GM18498 (cell line): ENCODE results near the gene DNAH9.

ENCODE experiments used
- ATAC-seq: cut with Tn5 transposase; IDR thresholded peaks from one replicate; pipeline ENCODE4 v1.9.1; 2021; ENCODE audit warnings: mild to moderate bottlenecking, moderate library complexity; ENCODE audit not compliant: unreplicated experiment

DNAH9 gene

DNA sequence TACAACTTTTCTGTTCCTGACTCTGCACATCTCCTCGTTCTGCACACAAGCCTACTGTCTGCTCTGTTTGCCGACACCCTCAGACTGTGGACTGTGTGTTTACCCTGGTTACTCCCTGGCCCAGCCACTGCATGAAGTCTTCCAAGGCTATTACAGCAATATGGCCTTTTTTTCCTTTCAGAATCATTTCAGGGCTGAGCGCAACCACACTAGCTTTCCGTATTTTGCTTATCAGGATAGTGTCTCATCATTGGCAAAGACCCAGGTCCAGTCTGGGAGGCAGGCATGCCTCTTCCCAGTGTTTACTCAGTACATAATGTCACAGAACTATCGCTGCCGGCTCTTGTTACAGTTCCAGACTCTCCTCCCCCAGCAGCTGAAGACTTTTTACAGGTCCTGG is 10.1 kb downstream of the DNAH9 start:
- ATAC-seq = no peak

GRCh38 chr17:11610999-11611566 is 12.8 kb downstream of the DNAH9 start:
- no peak for ATAC-seq

- ATAC-seq = no peak
These were observed 14.7 kb downstream of the DNAH9 start for GRCh38 chr17:11612956-11613355.

DNA sequence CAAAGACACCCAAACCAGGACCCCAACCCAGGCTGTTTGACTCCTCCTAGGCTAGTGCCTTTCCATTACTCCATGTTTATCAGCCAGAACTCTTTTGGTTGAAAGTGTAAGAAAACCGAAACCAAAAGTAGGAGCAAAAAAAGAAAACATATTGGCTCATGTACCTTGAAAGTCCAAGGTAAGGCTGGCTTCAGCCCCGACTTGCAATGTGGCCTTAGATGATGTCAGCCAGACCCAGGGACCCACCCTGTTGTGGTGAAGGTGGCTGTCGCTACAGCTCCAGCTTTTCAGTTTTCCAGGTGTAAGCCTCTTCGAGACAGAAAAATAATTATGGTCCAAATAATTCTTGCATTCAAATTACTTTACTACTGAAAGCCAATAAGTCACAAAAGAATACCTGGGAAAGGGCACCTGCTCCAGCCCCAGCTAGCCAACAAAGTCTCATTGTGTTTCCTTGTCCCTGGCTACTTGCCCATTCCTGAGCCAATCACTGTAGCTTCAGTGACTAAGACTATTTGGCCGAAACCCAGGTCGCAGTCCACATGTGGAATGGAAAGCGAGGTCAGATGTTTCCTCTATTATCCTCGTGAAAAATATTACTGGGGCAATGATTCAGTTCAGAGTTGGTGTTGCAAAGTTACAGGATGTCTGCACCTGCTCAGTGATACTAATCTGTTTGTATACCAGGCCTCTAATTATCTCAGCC is 20.7 kb downstream of the DNAH9 start:
- no peak for ATAC-seq

DNA sequence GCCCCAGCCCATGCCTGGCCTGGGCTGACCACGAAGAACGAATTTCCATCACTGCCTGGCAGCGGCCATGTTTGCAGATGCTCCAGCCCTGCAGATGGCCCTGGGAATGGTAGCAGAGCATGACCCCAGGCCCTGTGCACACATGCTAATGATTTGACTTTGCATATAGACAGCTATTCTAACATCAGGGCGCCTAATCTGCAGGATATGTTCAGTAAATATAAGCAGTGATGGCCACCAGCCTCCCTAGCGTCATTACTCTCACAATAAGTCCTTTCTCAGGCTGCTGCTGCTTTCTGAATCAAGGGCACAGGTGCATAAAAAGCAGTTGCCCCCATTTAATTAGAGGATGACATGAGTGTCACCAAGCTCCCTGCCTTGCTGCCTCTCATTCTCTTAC is 24.2 kb downstream of the DNAH9 start:
- no peak for ATAC-seq

- ATAC-seq = no peak
These were observed 26.7 kb downstream of the DNAH9 start for GRCh38 chr17:11624976-11625375.

DNA sequence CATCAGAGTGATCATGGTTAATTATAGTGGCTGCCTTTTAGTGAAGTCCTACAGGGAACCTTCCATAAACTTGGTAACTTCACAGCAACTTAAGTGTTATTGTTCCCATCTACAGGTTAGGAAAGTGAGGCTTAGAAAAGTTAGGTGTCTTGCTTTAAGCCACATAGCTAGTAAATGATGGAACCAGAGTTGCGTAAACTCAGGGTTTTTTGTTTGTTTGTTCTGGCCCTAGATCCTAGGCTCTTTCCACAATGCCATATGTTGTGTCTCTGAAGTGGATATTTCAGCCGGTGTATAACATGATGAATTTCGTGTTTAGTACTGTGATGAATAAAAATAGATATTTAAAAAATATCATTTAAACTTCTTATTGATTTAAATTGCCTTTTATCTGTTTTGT is 27.6 kb downstream of the DNAH9 start:
- no peak for ATAC-seq

- no peak for ATAC-seq
These were observed 29.2 kb downstream of the DNAH9 start for GRCh38 chr17:11627301-11627940.

- ATAC-seq = no peak
These were observed 30.1 kb downstream of the DNAH9 start for GRCh38 chr17:11628374-11628773.

GRCh38 chr17:11628831-11629230 is 30.6 kb downstream of the DNAH9 start:
- ATAC-seq = no peak

DNA sequence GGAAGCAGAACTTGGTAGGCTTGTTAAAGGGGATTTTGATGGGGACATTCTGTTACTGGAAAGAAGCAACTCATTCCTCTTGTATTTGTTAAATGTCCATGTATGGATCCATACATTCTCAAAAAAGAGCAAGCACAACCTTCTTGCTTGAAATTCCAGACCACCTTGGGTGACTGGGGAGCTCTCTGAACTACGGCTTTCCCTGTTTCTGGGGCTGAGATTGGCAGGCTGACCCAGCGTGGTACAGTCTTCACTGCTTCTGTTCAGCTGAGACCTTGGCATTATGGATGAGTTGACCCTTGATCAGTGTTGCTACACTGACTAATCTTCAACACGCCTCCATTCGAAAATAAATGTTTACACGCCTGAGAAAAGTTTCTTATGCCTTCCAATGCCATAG is 38.5 kb downstream of the DNAH9 start:
- no peak for ATAC-seq

- no peak for ATAC-seq
These were observed 39.5 kb downstream of the DNAH9 start for GRCh38 chr17:11637796-11638195.

DNA sequence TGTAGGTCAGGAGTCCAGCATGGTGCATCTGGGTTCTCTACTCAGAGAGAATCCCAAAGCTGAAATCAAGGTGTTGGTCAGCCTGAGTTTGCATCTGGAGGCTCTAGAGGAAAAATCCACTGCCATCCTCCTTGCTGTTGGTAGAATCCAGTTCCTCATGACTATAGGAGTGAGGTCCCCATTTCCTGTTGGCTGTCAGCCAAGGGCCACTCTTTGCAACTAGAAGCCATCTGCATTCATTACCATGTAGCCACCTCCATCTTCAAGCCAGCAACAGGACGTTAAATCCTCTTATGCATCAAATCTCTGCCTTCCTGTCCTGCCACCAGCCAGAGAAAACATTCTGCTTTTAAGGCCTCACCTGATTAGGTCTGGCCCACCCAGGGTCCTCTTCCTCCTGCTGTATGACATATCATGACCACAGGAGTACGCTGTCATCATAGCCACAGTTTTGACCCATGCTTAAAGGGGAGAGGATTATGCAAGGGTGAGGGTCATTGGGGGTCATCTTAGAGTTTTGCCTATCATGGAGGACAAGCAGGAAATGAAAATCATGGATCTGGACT is 40.5 kb downstream of the DNAH9 start:
- ATAC-seq = no peak

GRCh38 chr17:11639736-11640462 is 41.6 kb downstream of the DNAH9 start:
- no peak for ATAC-seq

DNA sequence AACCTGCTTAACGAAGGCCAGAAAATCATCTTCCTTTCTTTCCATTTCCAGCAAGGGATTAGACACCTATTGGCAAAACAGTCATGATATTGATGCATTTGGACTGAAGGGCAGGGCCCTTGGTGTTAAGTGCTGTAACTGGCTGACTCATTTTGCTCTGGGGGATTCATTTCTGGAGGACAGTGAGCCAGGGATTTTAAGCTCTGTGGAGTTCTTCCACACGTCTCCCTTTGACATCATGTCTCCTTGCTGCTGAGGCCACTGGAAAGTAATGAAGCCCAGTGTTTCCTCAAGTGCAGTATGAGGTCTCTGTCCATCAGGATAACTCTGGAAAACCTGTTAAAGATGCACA is 42.2 kb downstream of the DNAH9 start:
- no peak for ATAC-seq

DNA sequence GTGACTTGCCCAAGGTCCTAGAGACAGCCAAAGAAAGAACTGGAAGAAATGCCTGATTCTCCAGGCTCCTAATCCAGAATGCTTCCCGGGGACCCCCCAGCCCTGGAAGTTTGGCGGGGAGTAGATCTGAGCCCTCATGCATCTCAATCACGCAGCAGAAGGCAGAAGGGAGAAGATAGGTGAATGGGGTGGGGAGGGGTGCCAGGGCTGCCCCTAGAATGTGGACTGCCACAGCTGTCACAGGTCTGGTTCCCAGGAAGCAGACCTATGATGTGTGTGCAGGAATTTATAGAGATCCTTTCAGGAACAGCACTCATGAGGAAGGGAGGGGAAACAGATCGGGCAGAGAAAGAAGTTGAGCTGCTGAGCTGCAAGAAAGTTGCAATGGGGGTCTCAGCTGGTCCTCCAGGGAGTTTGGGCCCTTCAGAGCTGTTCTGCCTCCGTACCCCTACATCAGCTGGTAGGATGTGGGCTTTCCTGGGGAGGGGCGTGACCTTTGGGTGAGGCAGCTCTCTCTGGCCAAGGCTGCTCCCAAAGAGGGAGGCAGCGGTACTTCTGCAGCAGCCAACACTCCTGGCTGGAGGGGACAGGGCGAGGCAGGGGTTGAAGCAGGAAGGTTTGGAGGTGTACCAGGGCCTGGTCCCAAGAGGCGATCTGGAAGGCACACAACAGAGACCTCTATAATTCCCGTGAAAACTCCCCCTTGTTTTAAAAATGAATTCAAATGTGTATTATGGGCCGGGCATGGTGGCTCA is 43.4 kb downstream of the DNAH9 start:
- no peak for ATAC-seq

DNA sequence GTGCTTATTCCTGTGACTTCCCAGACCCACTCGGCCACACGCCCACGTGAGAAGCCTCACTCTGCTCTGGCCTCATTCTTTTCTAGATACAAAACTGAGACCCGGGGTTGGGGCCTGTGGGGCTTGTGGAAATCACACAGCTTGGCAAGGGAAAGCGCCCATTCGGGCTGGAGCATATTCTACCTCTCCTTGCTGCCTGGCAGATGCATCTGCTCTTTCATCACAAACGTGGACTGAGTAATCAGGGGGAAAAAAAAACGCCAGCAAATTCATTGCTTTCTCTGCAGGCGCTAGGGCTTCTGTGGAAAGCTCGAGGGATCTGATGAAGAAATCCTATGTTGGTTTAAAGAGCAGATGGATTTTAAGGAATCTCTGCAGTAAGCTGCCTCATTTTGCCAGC is 44.4 kb downstream of the DNAH9 start:
- no peak for ATAC-seq

GRCh38 chr17:11643851-11644250 is 45.6 kb downstream of the DNAH9 start:
- ATAC-seq = no peak

DNA sequence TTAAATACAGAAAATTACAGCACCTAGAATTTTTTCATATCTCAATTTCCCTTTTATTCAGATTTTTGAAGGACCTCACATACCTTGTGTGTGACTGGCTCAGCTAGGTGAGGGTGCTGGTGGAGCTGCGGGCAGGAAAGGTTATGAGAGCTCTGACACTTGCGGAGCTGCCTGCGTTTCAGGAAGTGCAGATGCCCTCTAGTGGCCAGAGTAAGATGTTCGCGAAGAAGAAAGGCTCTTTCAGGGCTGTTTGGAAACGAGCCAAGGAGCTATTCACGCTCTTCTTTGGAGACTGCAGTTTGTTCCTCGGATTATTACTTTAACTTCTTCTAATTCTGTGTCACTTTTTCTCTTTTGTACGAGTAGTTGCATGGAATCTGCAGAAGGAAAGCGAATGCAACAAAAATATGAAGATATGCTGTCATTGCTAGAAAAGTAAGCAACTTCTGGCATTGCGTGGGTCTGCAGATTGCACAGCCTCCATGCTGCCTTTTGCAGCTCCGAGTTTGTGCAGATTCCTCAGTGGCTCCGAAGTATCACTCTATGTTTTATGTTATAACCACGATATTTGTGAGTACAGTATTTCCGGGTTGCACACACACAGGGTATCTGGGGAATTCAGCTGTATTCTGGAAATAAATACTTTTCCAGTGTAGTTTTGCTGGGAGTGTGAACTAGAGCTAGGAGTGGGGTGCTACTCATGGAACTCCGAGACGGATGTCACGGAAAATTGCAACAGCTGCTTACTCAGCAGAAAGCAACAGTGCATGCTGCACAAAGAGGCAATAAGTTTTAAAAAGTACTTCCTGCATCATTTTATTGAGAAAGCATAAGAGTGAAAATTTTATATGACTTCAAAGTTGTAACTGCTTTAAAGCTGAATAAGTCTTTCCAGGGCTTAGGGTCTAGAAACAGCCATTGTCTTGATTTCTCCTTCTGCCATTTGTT is 46.3 kb downstream of the DNAH9 start:
- no peak for ATAC-seq

- ATAC-seq = no peak
These were observed 47.2 kb downstream of the DNAH9 start for GRCh38 chr17:11645426-11645825.
